NCI-H774 (cell line): ENCODE results near the gene TBL1X.

Experiments
- DNase-seq: peaks from one replicate; lab custom pipeline; 2025; lab: John Stamatoyannopoulos, UW

TBL1X gene

DNA sequence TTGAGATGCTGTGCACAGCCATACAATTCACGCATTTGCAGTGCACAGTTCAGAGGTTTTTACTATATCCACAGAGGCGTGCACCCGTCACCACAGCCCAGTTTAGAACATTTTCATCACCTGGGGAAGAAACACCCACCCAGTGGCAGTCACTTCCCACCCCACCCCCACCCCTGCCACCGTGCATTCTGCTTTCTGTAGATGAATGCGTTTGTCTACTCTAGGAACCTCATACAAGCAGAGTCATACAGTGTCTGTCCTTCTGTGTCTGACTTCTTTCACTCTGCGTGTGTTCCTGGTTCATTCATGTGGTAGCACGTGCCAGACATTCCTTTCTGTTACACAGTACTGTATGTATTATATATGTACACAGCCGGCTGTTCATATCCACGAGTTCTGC lies 122.8 kb downstream of the TBL1X start:
- no peak for DNase-seq

DNA sequence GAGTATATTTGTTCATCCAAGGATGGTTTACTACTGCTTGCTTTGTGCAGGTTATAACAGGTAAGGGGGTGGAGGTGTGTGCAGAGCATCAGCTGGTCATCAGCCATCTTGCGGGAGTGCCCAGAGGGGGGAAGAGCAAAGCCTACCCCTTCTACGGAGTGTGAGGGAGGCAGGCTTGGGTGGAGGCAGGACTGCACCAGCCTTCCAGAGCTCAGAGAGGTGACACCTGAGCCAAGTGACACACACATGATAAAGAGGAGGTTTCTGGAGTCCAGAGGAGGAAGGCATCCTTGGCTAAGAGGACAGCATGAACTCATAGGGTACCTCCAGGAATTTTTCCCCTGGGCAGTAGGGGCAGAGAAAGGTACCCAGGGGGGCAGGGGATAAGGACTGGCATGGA lies 126.6 kb downstream of the TBL1X start:
- DNase-seq: no peak

DNA sequence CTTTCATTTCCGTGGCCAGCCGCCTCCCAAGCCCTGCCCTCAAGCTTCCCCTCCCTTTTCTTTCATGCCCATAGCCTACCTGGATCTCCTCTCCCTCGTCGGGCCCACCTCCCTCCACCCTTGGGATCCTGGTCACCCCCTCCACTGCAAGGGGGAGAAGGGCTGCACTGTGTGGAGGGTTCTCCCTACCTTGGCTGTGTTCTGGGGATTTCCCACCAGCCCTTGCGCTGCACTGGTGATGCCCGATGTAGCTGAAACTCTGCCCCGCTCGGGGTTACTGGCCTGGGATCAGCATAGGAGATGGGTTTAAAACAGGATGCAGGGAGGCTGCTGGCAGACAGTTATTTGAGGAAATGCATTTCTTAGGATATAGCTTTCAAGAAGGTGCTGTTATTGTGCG lies 128.9 kb downstream of the TBL1X start:
- DNase-seq: no peak

DNA sequence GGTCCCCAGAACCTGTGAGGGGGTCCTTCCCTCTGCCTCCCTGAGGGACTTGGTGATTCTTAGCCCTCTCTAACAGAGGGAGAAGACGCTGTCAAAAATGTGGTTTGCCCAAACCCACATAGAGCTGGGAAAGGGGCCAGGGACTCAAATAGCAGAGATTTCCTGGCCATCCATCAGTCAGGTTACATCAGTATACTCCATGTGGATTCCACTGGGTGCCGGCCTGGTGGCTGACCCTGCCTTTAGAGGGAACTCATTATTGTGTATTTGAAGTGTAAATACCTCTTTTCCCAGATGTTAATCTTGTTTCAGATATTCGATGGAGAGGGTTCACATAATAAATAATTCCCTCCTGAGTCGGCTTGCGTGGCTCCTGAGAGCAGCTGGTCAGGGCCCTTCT lies 130.3 kb downstream of the TBL1X start:
- no peak for DNase-seq

DNA sequence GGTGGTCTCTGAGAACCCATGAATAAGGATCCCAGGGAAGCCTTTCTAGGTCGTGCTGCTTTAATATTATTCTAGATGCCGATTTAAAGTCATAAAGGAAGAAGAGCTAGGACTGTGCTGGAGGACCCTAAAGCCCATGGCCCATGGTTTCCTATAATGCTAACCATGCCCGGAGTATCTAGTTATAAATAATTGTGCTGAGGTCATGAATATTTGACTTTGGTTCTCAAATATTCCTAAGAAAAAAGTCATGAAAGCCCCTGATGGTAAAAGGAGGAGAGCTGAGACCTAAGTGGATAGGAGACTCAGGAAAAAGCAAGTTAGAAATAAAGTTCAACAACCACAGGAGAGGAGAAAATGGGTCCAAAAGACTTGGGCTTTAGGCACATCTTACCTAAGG lies 132.0 kb downstream of the TBL1X start:
- no peak for DNase-seq

DNA sequence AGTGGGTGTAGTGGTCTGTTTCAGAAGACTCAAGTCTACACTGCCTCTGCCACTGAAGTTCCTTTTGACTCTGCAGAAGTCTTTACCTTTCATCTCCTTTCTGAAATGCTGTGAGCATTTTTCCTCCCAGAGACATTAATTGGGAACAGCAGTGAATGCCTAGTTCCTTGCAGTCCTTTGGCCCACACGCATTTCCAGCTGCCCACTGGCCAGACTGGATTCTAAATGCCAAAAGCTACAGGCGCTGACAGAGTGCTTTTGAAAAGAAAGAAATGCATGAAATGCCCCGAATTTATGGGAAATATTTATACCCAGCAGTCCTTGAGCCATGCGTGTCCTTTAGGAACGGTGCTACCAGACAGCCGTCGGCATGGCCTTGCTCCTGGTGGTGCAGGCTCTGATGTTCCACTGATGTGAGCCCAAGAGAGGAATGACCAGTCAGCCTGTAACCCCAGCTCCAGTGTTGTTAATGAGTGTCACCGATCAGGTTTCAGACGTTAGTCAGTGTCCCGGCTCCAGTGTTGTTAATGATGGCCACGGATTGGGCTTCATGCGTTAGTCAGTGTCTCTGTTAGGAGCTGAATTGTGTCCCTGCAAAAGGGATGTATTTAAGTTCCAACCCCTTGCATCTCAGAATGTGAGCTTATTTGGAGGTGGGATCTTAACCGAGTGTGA lies 132.6 kb downstream of the TBL1X start:
- no peak for DNase-seq

DNA sequence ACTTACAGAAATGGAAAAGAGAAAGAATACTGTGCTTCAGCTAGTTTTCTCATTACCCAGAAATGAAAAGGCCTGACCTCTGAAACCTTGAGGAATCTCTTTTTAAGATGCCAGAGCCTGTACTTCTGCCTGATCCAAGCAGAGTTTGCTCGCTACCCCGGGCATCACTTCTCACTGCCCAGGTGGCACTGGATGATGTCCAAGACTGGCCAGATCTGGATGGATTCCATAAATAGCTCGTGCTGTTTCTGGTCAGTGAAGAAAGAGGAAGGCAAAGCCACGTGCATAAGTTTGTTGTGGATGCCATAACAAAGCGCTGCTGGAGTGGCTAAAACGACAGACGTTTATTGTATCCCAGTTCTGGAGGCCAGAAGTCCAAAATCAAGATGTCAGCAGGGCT lies 133.5 kb downstream of the TBL1X start:
- DNase-seq: no peak

DNA sequence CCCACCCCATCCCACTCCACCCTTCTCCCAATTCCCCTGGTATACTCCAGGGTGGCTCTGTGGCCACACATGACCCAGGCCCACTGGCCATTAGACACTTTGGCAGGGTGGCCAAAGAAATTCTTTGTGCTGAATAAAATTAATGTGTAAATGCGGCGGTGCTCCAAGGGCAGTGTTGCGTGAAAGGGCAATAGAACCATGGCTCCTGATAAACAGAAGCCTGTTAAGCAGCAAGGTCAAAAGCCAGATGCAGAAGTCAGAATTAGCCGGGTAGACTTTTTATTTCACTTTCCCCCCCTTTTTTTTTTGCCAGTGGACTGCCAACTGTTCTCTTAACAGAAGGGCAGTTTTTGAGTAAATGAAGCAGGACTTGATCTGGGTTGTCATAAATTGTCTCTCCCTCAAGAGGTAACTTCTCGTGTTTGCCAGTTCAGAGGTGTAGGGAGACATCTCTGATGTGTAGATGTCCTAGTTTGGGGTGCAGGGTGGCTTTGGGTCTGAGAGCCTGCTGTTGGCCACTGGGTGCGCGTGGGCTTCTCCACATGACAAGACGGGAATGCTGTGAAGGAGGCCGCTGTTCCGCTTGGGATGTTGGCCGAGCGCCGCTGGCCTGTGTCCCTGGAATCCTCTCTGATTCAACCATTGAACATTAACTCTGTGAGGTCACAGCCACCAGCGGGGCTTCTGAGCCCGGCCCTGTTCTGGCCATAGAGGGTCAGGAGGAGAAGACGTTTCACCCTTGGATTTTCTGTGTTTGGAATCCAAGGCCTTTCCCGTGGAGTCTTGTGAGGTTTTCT lies 139.5 kb downstream of the TBL1X start:
- no peak for DNase-seq

DNA sequence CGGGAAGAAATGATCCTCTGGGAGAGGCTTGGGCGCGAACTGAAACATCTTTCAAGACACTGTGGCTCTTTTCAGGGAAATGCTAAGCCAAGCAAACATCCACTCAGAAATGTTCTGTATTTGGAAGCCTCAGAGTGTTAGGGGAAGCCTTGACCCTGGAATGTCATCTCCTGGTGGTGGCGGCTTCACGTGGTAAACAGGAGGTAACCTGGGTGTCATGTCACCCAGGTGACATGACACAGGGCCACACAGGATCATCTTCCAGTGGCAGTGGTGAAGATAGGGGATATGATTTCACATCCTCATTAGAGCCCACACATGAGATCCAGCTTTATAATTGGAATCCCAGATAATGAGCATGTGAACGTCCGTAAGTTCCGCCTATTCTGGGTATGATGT lies 140.0 kb downstream of the TBL1X start:
- DNase-seq: no peak

DNA sequence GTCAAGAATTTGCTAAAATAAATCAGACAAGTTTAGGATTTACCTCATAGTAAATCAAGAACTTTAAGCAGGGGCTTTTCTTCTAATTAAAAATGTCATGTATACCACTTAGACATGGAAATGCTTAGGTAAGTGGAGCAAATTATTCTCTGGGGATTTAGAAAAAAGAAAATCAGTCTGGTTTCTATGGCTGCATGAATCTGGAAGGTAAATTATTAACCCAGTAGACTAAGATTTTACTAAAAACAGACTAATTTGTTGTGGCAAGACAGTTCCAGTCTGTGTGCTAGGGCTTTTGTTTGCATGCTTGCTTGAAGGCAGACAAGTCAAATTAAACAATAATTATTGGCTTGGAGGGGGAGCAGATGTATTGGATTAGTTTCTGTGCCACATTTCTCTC lies 140.6 kb downstream of the TBL1X start:
- no peak for DNase-seq

DNA sequence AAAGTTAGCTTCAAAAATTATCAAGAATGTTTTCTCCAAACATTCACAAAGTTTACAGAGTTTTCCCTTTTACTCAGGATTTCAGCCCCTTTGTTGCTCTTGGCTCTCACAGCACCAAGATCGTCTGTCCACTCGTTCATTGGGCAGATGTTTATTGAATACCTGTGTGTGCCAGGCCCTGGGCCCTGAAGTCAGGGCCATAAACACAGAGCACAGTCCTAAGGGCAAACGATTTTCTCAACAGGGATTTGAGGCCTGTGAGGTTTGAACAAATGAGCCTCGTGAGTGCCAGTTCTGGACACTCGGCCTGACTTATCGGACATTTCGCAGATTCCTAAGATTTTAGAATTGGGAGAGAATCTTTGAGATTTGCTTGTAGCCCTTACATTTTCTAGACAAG lies 142.1 kb downstream of the TBL1X start:
- no peak for DNase-seq

DNA sequence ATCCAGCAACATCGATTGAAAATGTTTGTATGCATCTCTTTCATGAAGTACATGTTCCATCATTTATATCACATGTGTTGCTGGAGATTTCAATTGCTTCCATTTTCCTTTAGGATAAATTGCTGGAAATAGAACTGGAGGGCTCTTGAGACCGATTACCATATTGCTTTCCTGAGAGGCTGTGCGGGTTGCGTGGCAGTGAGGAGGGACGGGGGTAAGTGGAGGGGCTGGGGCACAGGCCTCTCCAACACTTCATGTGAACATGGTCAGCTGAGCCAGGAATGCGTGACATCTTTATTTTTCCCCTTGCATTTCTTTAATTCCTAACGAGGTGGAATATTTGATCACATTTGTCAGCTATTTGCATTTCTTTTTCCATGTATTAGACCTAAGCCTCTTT lies 144.6 kb downstream of the TBL1X start:
- DNase-seq: no peak

DNA sequence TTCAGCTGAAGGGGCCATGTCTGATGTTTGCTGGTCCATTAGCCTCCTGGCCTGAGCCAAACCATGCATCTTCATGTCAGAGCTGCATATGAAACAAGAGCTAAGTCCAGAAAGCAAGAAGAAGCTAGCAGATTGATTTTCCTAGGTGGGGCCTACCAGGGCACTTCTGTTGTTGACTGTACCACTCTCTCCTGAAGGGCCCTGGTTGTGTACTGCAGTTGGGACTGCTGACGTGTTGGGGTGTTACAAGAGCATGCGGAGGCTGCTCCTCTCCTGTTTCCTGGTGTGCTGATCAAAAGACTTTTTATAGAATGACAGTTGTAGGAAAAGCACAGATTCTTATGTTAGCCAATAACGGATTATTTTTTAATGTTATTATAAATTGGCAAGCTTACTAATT lies 145.1 kb downstream of the TBL1X start:
- no peak for DNase-seq

DNA sequence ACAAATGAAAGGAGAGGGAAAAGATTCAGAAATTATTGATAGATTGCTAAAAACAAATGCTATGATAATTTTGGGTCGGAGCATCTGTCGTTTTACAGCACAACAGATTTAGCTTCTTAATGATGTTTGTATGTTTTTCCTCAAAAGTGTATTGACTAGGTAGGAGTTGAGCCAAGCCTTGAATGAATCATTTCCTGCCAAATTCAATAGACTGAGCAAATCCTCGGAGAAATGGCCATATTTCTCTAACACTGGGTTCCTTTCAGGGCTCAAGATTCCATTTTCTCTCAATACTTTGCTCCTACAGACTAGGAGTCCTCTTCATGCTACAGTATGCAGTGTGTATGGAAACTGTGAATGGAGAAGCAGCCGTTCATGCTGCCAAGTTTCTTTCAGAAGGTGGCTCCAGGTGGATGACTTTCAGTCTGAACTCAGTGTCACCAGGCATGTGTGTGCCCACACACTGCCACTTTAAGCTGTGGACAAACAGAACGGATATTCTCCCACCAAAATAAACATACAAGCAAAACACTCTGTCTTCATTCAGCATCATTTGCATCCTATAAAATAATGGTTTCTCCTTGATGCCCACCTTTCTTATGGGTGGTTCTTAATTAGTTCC lies 146.0 kb downstream of the TBL1X start:
- DNase-seq: no peak

DNA sequence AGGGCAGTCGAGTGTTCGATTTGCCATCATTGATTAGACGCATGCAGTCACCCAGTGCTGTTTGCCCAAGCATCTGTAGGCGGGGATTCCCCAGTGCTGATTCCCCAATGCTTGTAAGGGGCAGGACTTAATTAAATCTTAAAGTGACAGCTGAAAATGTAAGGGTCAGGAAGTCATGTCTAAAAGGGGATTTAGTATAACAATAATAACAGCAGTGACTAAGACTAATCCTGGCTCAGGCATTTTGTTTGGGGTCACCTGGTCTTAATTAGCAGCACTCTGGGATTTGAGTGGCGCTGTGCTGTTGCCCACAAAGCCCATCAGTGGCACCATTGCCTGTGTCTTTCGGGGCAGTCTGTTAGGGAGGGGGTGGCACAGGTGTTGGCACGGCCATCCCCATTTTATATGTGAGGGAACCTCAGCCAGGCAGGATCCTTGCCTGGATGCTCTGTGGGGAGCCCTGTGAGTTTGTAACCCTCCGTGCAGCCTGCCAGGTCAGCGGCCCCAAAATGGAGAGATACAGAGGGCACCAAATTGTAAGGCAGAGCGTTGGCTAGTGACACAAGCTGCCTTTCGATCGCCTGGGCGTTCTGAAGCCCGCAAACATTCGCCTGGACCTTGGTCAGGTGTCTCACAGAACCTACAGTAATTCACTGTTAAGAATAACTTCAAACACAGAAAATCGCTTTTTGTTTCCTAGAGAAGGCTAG lies 146.7 kb downstream of the TBL1X start:
- DNase-seq: no peak

DNA sequence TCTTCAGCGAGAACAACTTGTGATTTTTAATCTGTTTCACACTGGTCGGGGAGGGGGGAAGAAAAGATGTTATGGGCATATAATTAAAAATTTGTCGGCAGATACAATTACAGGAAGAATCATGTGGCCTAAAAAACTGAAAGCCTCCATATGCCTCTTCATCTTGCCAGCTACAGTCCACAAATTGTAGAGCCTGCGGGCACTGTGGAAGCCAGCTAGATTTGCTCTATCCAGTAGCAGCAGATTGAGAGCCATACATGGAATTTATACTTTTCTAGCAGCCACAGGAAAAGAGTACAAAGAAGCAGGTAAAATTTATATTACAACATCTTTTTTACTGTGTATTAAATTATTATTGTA lies 147.3 kb downstream of the TBL1X start:
- no peak for DNase-seq

DNA sequence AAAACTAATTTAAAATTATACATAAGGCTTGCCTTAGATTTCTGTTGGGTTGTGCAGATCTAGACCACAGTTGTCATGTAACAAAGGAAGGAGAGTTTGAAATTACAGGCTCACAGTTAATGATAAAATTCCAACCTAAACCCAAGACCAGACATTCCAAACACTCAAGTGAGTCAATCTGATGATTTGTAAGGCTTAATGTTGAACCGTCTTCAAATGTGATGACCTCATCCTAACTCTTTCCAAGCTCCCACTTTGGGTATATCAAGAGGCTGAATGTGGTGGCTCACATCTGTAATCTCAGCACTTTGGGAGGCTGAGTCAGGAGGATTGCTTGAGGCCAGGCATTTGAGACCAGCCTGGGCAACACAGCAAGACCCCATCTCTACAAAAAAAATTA lies 149.2 kb downstream of the TBL1X start:
- DNase-seq: no peak

DNA sequence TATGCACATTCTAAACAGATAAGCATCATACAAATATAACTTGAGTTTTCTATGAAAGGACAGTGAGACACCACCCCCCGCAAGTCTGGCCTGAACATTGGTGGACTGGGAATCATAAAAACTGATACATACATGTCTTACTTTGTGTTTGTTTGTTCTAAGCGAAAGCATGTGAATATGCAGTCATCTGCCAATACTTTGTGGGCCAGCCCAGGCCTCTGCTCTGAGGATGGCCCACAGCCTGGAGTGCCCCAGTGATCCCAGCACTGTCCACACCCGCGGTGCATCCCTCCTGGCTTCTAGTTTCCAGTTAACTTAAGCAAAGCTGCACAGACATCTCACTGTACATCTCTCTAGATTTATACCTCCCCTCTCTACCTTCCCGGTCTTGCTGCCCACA lies 154.3 kb downstream of the TBL1X start:
- no peak for DNase-seq

DNA sequence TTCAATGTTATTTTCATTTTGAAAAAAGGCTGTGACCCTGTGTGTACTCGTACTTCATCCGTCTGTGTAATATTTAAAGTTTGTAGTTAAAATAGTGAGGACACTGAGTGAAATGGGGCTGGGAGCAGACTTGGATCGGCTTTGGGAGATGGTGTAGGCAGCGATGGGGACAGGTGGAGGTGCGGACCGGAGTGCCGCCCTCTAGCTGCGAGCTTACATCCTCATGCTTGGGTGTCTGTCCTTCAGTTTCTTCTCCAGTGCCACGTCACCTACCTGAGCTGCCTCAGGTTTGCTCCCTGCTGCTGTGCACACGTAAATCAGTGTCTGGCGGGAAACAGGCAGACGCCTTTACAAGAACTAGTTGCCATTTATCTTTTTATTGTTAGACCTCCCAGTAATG lies 154.7 kb downstream of the TBL1X start:
- no peak for DNase-seq

DNA sequence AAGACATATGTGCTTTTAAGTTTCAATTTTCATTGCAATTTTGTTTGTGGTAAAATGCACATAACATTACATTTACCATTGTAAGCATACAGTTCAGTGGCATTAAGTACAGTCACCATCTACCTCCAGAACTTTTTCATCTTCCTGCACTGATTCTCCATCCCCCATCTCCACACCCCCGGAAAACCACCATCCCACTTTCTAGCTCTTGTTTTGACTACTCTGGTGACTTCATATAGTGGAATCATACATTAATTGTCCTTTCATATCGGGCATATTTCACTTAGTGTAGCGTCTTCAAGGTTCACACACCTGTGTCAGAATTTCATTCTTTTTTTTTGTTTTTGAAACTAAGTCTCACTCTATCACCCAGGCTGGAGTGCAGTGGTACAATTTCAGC lies 157.3 kb downstream of the TBL1X start:
- DNase-seq: no peak

DNA sequence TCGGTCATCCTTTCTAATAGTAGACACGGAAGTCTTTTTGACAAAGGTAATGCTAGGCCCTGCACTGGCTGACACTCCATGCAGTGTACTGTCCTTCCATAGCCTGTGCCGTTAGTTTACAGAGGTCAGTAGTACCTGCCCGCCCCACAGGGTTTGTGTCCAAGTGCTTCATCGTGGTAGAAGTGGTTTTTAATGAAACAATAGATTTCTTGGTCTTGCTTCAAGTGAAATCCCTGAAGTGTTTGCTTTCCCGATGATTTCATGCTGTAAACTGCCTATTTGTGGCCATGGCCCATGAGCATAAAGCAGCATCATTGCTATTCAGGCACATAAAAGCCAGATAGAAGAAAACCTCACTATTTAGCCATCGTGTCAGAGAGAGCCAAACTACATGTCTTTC lies 161.5 kb downstream of the TBL1X start:
- peak; percentile 57 for DNase-seq

DNA sequence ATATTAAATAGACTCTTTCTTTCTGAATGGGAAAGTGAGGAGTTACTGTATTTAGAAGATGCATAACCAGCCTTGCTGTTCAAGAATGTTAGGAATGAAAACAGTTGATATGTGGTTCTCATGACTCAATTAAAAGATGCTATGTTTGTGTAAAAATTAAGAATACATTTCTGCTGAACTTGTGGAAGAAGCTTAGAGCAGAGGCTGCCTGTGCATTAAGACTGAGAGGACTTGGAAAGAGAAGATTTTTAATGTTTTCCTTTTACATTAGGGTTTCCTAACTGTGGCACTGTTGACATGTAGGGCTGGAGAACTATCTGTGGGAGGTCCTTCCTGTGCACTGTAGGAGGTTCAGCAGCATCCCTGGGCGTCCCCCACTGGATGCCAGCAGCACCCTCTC lies 163.1 kb downstream of the TBL1X start:
- DNase-seq: no peak
